NCI-H2196 (cell line): Measurements from ENCODE around the gene NRARP.

Experiments
- DNase-seq: peaks from one replicate; lab custom pipeline; 2025; ENCODE audit not compliant: unreplicated experiment; lab: John Stamatoyannopoulos, UW

NRARP gene

DNA sequence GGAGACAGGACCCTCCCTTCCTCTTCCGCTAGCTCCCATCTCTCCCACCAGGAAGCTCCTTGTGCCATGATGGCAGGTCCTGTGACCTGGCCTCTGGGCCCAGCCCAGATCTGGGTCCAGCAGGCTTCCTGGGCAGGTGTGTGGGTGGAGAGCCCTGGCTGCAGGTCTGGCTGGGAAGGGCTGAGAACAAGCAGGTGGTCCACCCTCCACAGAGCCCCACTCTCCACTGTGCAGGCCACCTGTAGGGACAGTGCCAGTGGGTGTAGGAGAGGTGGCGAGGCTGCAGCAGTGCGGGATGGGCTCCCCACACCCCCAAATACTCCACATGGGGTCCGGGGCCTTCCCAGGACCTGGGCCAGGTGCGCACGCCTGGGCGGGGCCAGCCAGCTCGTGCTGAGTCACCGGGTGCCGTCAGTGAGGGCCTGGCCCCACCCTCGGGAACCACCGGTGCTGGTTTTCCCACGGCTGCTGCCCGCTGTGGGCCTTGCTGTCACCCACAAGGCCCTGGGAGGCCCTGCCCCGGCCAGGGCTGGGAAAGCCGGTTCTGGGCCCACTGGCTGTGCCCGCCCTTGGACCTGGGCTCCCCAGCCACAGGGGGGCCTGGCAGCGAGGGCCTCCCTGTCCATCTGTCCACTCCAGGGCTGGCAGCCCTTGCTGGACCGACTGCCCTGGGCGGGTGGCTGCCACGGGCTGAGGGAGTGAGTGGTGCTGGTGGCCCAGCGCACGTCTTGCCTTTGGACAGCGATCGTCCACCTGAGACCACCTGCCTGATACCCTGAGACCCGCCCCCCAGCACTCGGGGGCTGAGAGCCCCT is 9.3 kb upstream of the NRARP start:
- peak; percentile 72 for DNase-seq

DNA sequence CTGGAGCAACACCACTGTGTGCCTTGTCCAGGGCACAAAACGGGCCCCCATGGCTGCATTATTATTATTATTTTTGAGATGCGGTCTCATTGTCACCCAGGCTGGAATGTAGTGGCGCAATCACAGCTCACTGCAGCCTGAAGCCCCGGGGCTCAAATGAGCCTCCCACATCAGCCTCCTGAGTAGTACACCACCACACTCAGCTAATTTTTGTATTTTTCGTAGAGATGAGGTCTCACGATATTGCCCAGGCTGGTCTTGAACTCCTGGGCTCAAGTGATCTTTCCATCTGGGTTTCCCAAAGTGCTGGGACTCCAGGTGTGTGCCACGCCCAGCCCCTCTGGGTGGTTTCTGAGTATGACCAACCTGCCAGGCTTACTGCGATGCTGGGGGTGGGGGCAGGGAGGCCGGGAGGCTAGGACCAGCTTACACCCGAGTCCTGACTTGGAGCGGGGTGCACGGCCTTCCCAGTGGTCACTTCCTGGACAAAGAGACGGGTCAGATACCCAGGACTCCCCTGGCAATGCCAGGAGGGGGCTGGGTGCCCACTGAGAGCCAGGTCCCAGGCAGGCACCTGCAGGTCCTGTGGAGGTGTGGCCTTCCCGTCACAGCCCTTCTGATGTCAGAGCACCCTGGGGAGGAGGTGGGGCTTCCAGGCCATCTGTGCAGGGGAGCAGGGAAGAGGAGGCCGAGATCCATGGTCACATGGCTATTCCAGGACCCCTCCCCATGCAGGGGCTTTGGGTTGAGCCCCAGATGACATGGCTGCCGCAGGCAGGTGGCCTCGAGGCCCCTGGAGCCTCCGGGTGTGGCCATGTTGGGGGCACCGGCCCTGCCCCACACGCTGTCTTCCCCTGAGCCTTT is 8.3 kb upstream of the NRARP start:
- DNase-seq, result peak; percentile 69

DNA sequence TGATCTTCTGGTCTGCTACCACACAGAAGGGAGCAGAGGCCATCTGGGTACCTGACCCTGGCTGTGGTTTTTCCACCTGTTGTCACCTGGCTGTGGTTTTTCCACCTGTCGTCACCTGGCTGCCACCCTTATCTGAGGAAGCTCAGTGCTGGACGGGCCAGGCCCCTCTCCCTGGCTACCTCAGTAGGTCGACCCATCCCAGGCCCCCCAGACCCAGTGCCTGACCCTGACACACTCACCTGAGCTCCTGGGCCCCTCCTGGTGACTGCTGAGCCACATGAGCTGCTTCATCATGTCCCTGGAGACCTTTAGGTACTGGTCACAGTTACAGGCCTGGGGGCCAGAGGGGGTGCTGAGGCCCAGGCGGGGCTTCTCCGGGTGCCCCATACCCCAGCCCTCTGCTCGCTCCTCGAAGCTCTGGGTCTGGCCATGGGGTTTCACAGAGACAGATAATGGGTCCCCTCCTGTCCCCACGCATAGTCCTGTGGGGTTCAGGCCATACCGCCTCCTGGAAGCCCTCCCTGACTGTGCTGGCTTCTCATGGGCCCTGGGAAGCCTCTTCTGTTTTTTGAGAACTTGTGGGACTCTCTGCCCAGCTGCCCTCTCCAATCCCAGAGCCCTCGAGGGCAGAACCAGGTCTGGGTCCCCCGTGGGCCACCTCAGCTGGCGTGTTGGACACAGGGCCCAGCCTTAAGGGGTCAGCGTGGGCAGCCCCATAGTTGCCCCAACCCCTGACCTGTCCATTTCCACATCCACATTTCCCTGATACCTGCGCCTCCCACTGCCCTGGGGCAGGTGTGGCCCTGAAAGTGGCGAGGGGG is 7.5 kb upstream of the NRARP start:
- DNase-seq, result no peak

DNA sequence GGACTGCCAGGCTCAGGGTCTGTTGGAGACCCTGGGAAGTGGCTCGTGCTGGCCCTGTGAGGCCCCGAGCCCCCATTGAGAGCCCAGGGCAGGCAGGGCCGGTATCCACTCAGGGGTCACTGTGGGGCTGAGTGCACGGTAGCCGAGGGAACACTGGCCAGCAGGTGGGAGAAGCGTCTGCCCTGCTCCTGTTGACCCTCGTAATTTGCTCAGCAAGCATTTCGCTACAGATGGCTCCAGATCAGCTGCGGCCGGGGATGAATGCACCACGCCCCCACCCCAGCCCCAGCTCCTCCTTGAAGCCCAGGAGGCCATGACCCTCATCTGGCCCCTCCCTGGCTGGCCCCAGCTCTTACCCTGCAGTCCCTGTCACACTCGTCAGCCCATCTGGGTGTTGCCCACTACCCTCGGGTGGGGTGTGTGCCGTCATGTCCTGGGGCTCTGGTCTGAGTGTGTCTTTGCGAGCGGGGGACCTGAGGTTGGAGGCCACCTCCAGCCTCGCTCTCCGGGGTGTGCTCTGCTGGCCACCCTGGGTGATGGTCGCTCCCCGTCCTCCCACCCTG is 6.1 kb upstream of the NRARP start:
- no peak for DNase-seq

DNA sequence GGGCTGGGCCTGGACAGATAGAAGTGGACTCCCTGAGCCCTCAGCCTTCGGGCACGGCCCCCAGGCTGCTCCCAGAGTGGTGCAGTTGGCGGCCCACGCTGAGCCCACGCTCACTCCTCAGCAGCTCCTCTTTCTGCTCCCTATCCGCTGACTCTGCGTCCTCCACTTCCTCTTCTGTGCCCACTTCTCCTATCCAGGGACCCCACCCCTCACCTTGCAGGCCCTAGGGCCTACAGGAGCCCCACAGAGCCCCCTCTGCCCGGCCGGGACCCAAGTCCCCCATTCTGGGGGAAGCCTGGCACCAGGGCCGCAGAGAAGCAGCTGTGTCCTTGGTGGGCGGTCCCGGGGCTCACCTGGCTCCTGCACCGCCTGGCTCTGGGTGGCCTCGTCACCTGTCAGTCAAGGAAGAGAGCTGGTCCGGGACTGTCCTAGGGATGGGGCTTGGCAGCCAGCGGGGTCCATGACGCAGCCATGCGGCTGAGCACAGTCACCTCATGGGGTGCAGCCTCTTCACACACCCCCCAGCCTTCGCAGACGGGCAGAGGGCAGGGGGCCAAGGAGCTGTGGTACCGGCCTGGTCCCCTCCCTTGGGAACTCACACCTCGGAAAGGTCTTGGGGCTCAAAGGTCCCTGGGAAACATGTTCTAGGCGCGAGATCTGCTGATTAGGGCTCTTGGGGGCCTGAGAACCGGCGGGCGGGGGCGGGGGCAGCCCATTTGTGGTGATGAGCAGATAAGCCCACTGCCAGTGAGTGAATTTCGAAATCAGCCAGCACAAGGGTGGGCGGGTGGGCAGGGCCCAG is 5.4 kb upstream of the NRARP start:
- no peak for DNase-seq

DNA sequence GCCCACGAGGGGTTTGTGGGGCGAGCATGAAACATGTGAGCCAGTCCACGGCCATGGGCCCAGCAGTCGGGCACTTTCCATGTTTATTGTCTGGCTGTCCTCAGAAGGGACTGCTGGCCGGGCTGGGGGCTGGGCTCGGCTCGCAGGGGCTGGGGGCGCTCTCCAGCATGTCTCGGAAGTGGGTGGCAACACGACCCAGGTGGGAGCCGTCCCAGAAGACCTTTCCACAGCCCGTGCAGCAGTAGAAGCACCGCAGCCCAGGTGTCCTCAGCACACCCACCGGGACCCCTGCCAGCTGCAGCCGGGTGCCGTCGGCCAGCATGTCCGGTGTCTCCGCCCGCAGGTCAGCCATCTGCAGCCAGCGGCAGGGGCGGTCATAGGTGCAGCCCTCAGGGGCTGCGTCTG is 4.8 kb upstream of the NRARP start:
- no peak for DNase-seq

DNA sequence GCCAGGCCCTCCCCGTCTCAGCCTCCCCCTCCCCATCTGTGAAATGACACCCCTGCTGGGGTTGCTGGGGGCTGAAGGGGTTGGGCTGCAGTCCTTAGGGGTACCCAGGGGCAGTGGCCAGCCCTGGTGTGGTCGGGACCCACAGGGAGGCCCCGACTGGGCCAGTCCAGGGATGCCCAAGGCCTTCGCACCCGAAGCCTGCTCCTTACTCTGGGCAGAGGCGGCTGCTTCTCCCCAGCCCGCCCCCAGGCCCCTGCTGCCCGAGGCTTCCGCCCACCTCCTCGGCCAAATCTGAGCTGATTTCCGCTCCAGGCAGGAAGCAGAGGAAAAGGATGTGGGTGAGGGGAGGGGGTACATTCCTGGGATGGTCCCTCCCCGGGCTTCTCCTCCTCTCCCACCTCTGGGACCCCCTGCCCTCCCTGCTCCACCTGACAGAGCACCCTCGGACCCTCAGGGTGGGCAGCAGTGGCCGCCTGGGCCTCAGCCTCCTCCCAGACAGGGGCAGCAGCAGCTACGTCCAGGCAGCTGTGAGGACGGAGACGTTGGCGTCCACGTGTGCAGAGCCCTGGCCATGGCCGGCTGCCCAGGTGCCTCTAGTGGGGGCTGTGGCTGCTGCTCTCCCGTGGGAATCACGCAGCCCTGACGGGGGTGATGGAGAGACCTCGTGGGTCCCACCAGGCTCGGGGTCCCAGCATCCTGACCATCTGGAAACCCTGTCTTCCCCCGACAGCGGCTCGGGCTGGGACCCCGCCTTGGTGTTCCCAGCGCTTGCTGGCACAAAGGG is 4.2 kb upstream of the NRARP start:
- DNase-seq, result no peak

DNA sequence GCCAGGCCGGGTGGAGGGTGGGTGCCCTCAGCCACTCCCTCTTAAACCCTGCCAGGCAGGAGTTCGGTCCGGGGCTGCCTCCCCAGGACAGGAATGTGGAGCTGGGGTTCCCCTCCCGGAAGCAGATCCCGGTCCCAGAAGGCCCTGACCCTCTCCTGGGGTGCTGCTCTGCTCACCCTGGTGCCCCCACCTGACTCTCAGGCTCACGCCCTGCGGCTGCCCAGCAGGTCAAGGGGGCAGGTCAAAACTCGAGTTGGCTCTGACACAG is 3.7 kb upstream of the NRARP start:
- no peak for DNase-seq

DNA sequence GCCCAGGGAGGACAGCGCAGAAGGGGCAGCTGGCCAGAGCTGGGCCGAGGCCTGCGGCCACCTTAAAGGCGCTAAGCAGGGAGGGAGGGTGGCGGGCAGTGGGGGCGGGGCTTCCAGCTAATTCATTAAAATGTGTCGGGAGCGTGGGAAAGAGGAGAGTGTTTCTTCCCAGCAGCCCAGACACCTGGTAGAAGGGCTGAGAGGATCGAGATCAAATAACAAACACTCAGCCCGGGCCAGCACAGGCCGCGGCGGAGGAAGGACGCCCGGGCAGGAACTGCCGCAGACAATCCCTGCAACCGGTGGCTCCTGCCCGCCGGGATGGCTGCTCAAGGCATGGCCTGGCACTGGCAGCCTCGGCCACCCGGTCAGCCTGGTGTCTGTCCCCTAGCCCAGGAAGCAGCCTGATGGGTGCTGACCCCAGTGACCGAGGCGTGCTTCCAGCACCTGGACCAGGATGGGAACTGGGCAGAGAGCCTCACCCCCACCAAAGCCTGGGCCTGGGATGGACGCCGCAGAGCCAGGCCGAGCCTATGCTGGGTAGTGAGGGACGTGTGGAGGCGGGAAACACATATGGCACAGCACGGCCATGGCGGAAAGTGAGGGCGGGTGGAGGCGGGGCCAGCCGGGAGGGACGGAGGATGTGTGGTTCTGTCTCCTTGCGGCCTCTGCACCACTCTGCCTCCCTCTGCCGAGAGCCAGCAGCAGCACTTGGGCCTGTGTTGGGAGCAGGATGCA is 3.2 kb upstream of the NRARP start:
- DNase-seq, result peak; percentile 87

DNA sequence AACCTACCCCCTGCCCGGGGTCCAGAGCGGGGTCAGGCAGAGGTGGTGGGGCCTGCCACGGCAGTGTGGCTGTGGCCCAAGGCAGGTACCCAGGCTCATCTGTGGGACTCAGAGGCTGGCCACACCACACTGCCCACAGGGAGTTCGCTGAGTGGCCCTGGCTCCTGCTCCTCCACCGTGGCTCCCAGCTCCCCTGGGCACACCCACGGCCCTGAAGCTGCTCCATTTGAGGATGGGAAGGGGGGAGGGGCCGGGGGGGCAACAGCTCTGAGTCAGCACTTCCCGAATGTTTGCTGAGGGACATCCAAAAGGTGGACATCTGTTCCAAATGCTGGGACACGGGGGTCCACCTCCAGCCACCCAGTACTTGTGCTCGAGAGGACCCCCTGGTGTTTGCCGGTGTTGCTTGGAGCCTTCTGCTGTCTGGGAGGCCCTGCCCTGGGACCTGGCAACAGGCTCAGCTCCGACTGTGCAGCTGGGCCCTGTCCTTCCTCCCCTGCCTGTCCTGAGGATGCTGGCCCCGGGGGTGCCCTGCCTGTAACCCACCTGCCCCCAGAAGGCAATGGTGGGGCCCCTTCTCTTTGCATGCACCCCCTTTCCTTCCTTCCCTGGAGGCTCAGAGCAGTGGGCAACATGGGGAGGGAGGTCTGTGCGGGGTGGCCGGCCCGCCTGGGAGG is 2.5 kb upstream of the NRARP start:
- no peak for DNase-seq

DNA sequence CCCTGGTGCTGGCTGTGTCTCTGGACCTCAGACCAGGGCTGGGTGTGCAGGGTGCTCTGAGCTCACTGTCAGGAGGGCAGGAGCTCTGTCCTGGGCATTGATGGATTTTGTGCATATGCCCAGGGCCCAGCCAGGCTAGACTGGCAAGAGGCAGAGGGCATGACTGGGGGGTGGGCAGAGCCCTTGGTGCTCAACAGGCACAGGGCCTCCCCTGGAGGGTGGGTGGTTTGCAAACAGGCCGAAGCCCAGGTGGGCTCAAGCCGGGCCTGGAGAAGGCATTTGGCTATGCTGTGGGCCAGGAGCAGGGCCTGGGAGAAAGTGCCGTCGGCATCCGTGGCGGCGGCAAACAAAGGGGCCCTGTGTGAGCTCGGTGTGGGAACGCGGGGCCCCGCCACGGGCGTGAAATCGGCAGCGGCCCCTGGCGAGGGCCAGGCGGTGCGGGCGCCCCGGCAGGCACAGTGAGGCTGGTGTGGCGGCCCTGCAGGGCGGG is 1.9 kb upstream of the NRARP start:
- DNase-seq, result no peak

DNA sequence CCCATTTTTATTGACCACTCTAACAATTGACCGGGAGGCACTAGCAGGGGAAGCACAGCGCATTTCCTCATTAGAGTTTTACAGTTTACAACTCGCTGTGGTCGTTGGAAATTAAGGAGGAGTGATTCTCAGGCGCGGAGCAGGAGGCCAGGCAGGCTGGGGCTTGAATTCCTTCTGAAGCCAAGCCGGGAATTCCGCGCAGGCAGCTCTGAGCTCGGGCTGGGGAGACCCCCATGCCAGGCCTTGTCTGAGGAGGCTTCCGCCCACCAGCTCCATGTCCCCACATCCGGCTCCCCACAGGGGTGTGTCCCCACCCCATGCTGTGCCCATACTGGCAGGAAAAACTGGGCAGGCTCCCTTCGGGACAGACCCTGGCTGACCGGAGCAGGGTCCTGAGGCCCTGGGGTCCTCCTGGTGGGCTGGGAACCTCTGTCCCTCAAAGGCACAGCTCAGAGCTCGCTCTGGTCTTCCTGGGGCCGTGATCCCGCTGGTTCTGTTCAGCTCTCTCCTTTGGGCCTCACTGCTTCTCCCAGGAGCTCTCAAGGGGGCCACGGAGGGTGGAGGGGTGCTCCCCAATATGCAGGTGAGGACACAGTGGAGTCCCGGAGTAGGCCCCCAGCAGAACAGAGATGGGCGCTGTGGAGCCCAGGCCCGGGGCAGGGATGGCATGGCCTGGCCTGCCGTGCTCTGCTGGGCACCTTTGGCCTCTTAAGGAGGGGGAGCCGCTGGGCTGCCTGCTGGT is 1.3 kb upstream of the NRARP start:
- no peak for DNase-seq

DNA sequence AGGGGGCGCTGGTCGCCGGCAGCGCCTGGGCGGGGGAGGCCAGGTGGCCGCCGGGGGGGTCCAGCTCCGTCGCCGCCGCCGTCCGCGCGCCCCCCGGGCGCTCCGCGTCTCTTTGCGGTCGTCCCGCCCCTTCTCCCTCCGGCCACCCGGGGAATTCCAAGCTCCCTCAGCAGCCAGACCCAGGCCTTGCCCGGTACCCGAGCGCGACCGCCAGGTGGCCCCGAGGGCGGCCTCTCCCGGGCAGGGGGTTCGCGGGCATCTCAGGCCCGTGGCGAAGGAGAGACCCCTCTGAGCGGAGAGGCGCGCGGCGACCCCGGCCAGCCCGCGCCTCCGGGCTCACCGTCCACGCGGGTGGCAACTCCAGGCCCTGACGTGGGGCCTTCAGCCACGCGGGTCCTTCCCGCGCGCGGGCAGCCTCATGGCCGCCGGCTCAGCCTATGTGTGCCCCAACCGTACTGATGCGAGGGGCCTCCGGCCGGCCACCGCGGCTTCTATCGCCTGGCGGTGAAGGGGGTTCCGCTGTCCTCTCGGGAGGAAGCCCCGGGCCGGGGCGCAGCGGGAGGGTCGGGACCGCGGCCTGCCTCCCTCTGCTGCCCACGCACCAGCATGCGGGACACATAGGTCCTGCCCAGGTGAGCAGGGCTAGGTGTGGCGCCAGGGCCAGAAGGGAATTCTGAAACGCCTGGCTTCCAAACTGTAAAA is 529 bp upstream of the NRARP start:
- no peak for DNase-seq

DNA sequence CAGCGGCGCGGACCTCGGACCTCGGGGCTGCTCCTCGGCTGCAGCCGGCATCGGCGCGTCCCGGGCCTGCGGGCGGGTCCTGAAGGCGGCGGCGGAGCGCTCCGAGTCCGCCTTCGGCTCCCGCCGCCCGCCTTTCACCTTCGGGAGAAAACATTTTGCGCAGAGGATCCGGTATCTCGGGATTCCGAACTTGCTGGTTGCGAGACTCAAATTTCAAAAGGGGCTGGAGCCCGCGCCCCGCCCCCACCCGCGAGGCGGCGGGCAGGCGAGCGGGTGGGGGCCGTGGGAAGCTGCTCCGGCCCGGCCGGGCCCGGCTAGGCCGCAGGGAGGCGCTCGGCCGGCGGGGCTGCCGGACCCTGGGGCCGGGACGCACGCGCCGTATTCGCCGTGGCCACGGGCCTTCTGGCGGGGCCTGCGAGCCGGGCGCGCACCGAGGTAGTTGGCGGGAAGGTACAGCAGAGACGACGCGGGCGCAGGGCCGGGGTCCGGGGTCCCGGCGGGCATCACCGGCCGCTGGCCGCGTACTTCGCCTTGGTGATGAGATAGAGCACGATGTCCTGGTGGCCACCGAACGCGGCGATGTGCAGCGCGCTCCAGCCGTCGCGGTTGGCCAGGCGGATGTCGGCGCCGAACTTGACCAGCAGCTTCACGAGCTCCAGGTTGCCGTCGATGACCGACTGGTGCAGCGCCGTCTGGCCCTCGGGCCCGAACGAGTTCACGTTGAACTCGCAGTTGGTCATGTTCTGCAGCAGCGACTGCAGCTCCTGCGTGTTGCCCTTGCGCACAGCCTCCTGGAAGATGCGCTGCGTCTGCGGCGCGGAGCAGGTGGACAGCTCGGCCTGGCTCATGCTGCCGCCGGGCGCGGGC is 757 bp downstream of the NRARP start:
- peak; percentile 68 for DNase-seq

DNA sequence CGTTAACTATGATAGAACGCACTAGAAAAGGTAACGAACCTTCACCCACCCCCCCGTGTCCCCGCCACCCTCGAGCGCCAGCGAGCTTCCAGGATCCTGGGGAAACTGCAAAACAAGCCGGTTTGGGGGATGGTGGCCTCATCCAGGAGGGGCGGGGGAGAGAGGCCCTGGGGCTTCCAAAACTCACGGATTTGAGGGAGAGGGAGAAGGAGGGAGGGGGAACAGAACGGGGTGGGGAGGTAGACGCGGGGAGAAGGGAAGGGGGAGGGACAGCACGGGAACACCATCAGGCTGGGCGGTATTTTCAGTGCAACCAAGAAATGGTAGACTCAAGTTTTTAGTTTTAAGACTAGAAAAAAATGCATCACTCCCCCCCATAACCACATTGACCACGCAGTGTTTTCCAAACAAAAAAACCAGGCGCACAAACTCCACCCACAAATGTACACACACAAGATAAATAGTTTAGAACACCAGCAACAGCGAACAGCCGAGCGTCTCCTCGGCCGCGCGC is 1.4 kb downstream of the NRARP start:
- DNase-seq, result no peak

DNA sequence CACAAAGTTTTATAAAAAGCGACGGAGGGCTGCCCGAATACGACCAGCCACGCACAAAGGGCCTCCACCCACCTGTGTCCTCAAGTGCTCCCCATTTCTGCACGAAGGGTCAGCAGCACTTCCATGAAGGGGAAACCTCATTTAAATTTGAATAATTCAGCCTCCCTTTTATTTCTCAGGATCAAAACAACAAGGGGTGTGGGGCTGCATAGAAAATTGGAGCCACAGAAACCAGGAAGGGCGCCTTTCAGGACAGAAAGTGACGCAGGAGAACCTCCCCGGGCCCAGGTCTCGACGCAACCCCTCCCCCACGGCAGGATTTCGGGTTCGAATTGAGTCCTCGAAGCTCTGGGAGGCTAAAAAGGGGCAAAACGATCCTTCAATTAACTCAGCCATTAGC is 2.1 kb downstream of the NRARP start:
- no peak for DNase-seq
